Nephron (organoid): ENCODE results near the gene RPUSD2.

Source experiments
- H3K27ac Mint-ChIP-seq, 3 experiments: 2 replicates each; pipeline ENCODE4 v1.8.0; 2020; ENCODE audit warnings: mixed read lengths in 3 of 3, mild to moderate bottlenecking in 2 of 3, moderate library complexity in 1 of 3
- H3K27me3 Mint-ChIP-seq: 2 replicates; pipeline ENCODE4 v1.8.0; 2021; ENCODE audit warnings: low read depth, mild to moderate bottlenecking, moderate library complexity, mixed read lengths
- H3K36me3 Mint-ChIP-seq: 2 replicates; pipeline ENCODE4 v1.8.0; 2020; ENCODE audit warnings: low read depth, mixed read lengths
- H3K4me1 Mint-ChIP-seq: 2 replicates; pipeline ENCODE4 v1.8.0; 2020; ENCODE audit warnings: mixed read lengths
- H3K4me3 Mint-ChIP-seq, 3 experiments: 2 replicates each; pipeline ENCODE4 v1.8.0; 2020; ENCODE audit warnings: mild to moderate bottlenecking in 3 of 3, mixed read lengths in 3 of 3, moderate library complexity in 2 of 3
- H3K9me3 Mint-ChIP-seq: 2 replicates; pipeline ENCODE4 v1.8.0; 2020; ENCODE audit warnings: mixed read lengths
- CTCF ChIP-seq, 3 experiments: fragments of 200-600 bp; sonication (generic); IDR thresholded peaks; one replicate each; pipeline ENCODE4 v1.5.0; 2021; ENCODE audit warnings: antibody characterized with exemption in 3 of 3; ENCODE audit not compliant: unreplicated experiment in 3 of 3

The RPUSD2 gene

GRCh38 chr15:40600956-40601355, 31.9 kb downstream of the RPUSD2 start:
- H3K36me3 Mint-ChIP-seq = no peaks in the 10 kb centered on the region
- no peaks in the 10 kb centered on the region for H3K4me1 Mint-ChIP-seq
- H3K4me3 Mint-ChIP-seq = no peak overlapping the region
- TF ChIP-seq CTCF (IDR thresholded peaks at IDR 0.05; ENCODE audit: unreplicated experiment in 3 of 3) = no peak
- no peak overlapping the region for H3K27ac Mint-ChIP-seq
- H3K9me3 Mint-ChIP-seq = no peaks in the 10 kb centered on the region
- no peaks in the 10 kb centered on the region for H3K27me3 Mint-ChIP-seq

DNA sequence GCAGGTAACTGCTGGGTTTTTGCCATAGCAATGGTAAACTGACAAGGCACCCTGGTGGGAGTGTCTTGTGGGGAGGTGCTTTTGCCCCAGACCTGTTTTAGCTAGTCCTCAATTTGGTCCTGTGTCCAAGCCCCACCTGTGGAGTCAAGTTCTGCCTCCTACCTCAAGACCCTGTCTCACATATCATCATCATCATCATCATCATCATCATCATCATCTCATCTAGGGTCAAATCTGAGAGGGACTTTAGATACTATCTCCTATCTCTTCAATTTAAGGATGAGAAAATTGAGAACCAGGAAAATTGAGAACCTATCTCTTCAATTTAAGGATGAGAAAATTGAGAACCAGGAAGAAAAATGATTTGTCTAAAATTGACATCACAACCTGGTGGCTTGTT, 34.8 kb downstream of the RPUSD2 start:
- Mint-ChIP-seq H3K27me3 (no peaks in the 10 kb centered on the region), H3K9me3 (no peaks in the 10 kb centered on the region), H3K4me1 (no peaks in the 10 kb centered on the region), H3K4me3 (no peak overlapping the region), H3K36me3 (no peaks in the 10 kb centered on the region), H3K27ac (no peak overlapping the region)
- no peak for TF ChIP-seq CTCF (IDR thresholded peaks at IDR 0.05; ENCODE audit: unreplicated experiment in 3 of 3)

GRCh38 chr15:40613080-40613479, 44.0 kb downstream of the RPUSD2 start:
- no peak overlapping the region for H3K4me3 Mint-ChIP-seq
- peaks cover 8% of the 10 kb centered on the region for H3K36me3 Mint-ChIP-seq
- no peaks in the 10 kb centered on the region for H3K9me3 Mint-ChIP-seq
- no peaks in the 10 kb centered on the region for H3K27me3 Mint-ChIP-seq
- H3K4me1 Mint-ChIP-seq = no peaks in the 10 kb centered on the region
- no peak overlapping the region for H3K27ac Mint-ChIP-seq
- TF ChIP-seq CTCF (IDR thresholded peaks at IDR 0.05; ENCODE audit: unreplicated experiment in 3 of 3) = no peak

DNA sequence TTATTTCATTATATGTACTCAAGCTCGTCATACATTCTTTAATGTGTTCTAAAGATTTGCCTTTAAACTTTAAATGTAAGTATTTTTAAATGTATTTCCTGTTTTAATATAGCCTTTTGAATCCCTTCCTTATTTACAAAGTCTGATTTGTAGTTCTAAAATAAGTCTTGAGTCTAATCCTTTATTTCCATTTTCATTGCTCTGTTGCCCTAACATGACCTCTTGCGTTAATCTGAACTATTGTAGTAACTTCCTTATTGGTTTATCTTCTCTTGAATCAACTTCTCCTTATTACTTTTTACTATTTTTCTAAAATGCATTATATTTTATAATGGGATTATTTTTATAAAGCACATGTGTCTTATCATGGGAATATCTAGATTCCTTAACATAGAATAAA, 48.9 kb downstream of the RPUSD2 start:
- Mint-ChIP-seq H3K4me1 (no peaks in the 10 kb centered on the region), H3K27ac (no peak overlapping the region), H3K27me3 (no peaks in the 10 kb centered on the region), H3K4me3 (no peak overlapping the region), H3K36me3 (peaks cover 12% of the 10 kb centered on the region), H3K9me3 (no peaks in the 10 kb centered on the region)
- TF ChIP-seq CTCF (IDR thresholded peaks at IDR 0.05; ENCODE audit: unreplicated experiment in 3 of 3) = no peak

DNA sequence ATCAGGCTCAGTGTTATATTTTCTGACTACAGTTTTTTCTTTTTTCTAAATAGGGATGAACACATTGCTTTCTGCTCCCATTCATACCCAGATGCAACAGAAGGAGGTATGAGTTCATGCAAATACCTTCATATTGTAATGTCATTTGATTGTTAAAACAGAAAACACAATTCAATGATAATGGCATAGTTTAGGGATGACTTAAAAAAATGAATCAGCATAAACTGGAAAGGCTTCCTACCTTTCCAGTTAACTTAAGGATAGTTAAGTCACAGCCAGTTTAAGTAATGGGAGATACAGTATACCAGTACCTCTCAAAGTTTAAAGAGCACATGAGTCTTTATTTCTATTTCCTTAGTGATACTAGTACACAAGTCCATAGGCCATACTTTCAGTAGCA, 49.8 kb downstream of the RPUSD2 start:
- Mint-ChIP-seq H3K4me3 (no peak overlapping the region), H3K27me3 (no peaks in the 10 kb centered on the region), H3K27ac (no peak overlapping the region), H3K9me3 (no peaks in the 10 kb centered on the region), H3K4me1 (no peaks in the 10 kb centered on the region), H3K36me3 (peaks cover 12% of the 10 kb centered on the region)
- no peak for TF ChIP-seq CTCF (IDR thresholded peaks at IDR 0.05; ENCODE audit: unreplicated experiment in 3 of 3)

GRCh38 chr15:40623361-40623760, 54.3 kb downstream of the RPUSD2 start:
- TF ChIP-seq CTCF (IDR thresholded peaks at IDR 0.05; ENCODE audit: unreplicated experiment in 3 of 3) = no peak
- H3K27ac Mint-ChIP-seq = no peak overlapping the region
- no peaks in the 10 kb centered on the region for H3K27me3 Mint-ChIP-seq
- no peak overlapping the region for H3K4me3 Mint-ChIP-seq
- no peaks in the 10 kb centered on the region for H3K9me3 Mint-ChIP-seq
- peaks cover 11% of the 10 kb centered on the region for H3K36me3 Mint-ChIP-seq
- no peaks in the 10 kb centered on the region for H3K4me1 Mint-ChIP-seq
